GM19372 (cell line): Measurements from ENCODE around the gene PRLR.

ENCODE experiments used
- ATAC-seq: cut with Tn5 transposase; IDR thresholded peaks from one replicate; pipeline ENCODE4 v1.9.1; 2021; ENCODE audit warnings: mild to moderate bottlenecking, low read depth, moderate library complexity; ENCODE audit not compliant: unreplicated experiment

PRLR gene

DNA sequence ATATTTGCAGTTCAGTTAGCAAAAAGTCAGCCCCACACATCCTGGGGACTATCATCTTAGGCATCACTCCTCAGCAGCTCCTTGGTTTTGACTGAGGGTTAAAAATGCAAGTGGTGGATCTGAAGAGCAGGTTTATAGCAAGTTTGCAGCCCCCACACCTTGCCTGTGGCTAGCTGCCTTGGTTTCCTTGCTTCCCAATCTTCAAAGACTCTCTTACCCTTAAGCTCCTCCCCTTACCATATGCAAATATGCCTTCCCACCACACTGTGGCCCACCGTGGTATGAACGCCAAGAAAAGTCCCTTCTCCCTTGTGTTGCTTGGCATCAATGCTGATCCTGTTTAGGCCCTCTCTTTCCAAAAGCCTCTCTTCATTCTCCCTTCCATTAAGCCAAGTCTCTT lies 137.6 kb downstream of the PRLR start:
- ATAC-seq: no peak

DNA sequence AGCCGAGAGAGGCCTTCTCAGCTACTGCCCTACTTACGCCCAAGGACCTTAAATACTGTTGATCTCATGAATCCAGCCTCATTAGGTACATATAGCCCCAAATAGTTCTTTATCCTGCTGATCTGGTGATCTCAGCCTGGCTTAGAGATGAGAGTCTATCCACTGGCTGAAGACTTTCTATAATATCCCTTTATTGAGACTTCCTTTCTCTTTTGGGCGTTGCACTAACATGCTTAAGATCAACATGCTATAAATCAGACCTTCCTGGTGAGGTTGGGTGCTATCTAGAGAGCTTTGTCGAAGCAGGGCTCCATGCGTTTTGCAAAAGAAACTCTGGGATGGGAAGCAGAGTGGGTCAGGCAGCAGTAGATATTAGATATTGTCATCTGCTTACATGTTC lies 138.6 kb downstream of the PRLR start:
- ATAC-seq: no peak

DNA sequence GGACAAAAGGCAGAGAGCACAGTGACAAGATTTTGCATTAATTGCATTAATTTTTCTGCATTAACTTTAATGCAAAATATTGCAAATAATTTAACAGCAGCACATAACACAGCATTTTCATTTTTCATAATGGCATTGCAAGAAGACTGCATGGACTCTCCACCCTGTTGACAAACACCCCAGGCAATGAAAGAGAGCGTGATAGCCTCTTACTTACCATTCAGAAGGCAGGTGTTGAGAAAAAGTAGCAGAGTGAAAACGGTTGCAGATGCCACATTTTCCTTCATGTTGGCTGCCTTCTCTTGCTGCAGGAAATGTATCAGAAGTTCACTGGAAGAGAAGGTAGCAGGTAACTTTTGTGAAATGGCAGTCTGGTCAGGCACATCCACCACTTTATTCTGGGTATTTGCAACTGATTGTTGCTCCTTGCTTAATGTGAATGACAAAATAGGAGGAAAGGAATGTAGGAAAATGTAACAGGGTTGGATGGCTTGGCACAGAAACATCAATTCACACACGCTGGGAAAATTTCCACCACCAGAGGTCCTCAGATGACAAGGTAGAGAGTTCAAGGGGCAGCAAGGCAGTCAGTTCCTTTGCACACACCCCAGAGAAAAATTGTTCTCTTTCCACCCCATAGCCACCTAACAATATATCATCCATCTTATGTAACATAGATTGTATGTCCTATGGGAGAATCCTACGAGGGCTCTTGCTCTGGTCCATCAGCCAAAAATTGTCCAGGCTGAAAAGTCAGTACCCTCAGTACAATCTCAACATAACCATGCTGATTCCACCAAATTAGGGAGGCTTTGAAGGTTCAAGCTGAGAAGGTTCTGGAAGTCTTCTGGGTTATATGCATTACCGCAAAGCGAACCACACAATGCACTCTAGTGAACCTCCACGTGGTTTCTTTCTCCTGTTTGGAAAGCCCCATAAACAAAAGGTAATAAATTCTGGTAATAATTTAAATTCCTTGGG lies 140.7 kb downstream of the PRLR start:
- ATAC-seq: no peak

DNA sequence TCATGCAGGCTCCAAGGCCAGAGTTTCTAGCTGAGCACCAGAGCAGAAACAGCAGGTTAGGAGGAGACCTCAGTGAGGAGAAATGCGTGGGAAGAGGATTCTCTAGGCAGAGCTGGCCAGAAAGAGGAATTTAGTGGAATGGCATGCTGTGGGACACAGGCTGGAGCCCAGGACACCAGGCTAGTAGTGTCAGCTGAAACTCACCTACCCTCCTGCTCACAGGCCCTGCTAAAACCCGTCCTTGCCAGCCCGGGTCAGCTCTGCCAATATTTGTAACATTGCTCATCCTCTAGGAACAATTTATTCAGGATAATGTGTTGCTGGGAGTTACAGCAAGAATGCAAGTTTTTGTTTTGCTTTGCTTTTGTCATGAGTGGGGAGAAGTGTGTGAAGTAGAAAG lies 142.3 kb downstream of the PRLR start:
- ATAC-seq: no peak

DNA sequence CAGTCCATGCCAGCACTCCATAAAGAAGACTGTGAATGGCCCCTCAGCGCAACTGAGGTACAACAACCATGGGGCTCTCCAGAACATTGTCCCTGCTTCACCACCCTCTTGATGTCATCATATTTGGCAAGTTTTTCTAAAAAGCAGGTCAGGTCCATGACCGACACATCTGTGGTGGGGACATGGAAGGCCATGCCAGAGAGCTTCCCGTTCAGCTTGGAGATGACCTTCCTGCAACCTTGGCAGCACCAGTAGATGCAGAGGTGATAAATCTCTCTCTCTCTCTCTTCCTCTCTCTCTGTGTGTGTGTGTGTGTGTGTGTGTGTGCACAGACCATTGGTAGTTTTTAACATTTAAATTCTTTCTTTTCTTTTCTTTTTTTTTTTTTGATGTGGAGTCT lies 147.1 kb downstream of the PRLR start:
- ATAC-seq: no peak

DNA sequence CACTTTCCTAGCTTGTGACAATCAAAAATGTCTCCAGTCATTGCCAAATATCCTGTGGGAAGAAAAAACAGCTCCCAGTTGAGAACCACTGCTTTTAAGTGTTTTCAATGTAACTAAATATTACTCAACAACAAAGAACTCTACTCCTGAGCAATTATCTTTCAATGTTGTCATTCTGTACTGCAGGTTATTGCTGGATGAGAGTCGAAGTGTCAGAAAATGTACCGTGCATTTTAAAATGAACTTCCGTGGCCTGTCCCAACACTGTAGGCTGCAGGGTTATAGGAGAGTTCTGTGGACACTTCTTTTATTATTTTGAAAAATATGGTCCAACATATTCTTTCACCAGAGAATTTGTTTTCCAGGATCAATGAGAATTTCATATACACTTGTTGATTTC lies 147.8 kb downstream of the PRLR start:
- ATAC-seq: no peak

DNA sequence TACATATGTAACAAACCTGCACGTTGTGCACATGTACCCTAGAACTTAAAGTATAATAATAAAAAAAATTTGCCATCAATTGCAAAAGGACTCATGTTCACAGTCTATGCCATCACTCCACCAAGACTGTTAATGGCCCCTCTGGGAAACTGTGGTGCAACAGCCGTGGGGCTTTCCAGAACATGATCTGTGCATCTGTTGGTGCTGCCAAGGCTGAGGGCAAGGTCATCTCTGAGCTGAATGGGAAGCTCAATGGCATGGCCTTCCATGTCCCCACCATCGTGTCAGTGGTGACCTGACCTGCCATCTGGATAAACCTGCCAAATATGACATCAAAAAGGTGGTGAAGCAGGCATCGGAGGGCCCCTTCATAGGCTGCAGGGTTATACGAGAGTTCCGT lies 149.2 kb downstream of the PRLR start:
- no peak for ATAC-seq

DNA sequence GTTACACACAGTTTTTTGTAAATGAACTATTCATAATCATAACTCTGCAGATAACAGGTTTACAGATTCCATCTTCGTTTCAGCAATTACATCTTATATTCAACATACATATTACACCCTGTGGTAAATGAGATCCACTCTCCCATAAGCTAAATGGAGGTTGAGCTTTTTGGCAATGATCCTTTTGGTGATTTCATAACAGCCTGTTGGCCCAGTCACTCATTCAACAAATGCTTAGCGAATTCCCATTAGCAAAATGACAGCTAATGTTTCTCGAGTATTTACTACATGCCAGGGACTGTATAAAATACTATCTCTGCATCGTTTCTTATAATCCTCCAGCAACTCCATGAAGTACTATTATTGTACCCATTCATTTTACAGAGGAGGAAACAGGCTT lies 157.1 kb downstream of the PRLR start:
- no peak for ATAC-seq

DNA sequence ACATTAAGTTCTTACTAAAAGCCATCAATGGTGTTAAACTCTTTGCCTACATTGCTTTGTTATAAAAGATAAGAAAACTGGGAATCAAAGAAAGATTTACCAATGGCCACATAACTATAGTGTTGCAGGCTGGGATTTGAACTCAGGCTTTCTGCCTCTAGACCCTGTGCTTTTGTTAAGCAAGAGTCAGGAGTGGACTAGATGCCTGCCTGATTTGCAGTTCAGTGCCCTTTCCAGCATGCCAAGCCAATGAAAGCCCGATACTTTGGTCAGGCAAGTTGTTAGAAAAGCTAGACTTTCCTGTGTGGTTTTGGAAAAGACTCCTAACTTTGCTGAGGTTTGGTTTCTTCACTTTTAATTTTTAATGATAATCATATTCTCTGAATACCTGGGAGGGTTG lies 161.1 kb downstream of the PRLR start:
- ATAC-seq: no peak

DNA sequence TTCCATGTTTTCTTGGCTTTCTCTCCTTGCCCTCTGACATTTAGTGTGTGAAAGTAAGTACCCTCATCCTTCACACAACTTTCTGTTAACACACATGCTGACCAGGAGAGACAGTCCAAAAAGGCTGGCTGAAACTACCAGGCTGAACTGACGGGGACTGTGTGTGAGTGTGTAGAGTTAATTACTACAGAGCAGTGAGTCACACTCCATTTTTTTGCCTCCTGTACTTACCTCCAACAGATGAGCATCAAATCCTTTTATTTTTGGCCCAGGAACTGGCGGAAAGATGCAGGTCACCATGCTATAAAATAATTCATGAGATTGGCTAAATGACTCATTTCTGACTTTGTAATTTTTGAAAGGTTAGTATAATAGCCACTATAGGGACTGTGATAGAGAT lies 162.3 kb downstream of the PRLR start:
- ATAC-seq: no peak

DNA sequence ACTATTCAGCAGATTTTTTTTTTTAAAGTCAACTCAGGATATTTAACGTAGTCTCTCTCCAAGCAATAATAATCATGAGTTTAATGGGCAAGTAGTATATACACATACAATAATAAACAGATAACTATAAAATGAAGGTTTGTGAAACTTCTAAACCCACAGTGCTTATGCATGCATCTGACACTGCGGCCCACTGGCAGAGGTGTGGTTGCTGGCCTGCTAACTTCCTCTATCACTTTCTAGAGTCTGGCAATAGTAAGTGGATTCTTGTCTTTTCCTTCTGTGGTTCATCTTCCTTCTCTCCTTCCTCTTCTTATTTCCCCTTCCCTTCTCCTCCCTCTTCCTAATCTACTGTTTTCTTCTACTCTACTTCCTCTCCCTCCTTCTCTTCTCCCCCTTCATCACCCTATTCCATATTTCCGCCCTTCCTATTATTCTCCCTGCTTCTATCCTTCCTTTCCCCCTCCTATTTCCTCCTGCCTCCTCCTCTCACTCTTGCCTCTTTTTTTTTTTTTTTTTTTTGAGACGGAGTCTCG lies 164.0 kb downstream of the PRLR start:
- ATAC-seq: peak; percentile 90

DNA sequence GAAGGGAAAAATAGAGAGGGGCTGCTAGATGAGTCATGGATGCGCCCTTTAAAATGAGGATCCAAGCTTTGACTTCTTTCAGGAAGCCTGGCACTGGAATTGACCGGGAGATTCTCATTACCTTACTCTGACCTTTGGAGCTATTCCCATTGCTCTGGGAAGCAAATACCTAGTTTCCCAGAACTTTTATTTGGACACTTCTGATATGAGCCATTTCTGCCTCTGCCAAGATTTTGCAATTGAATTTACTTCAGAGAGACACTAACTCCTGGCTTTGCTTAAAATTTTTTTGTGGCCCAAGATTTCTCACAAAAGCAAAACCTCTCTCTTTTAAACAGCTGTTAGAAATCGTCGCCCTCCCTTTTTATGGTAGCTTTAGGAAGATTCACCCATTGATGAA lies 166.9 kb downstream of the PRLR start:
- ATAC-seq: no peak

DNA sequence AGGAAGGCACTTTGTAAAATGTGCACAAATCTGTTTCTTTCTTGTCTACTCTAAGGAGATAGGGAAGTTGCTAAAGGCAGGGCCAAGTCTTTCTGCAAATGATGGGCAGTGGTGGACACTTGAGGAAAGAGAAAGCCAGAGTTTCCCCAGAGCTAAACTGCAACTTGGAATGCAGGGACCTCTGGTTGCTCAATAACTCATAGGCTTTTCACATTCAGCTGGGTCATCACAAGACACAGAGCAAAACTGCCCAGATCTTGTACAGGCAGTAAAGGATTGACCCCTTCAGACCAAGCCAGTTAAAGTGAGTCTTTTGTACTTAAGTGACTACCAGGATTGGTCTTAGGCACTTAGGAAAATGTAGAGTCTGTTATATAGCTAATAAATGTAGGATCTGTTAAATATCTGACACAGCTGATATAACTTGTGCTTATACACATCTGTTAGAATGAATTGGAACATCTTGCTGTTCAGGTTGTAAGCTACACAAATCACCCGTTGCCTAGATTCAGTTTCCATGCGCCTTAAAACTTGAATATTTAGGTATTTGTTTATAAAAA lies 169.0 kb downstream of the PRLR start:
- ATAC-seq: no peak

DNA sequence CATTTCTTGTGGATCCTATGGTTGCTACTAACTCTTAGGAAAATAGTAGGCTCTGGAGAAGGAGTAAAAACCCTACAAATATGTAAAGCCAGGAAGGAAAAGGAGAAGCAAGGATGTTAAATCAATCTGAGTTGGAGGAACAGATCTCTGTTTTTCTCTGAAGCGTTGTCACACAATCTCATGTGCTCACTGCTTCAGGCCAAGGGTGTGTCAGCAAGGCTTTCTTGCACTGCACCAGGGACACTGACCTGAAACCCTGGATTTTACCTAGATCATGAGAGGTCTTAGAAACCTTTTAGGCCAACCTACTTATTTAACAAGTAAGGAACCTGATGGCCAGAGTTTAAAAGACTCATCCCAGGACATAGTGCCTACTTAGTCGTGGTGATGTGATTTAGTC lies 170.1 kb downstream of the PRLR start:
- no peak for ATAC-seq

DNA sequence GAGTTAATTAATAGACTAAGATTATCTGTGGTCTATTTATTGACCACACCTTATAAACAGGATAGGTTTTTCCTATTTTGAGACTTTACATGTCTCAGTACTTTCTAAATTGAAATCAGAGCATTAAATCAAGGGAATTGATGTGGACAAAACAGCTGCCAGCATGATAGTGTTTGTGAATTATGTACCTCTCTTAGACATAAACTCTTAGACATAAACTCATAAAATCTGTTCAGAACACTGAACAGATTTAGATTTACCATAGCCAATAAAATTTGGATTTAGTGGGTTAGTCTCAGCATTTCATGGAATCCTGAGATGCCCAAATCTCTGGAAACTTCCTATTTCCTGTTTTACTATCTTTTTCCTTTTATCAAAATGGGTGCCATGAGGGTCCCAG lies 171.0 kb downstream of the PRLR start:
- no peak for ATAC-seq

DNA sequence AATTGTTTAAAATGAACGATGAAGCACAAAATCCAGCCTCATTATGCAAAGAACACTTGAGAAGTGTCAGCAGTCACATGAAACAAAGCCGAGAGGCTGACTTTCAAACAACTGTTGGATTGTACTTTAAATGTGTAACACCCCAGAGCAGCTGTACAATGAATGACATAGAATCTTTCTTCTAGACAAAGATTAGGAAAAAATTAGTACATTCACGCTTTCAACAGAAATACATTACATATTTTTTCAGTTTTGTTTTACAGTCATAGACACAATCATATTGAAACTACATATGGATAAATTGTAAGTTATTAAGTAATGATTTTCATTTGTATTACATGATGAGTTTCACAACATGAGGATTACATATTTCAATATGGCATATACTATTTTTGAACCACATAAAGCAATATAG lies 171.9 kb downstream of the PRLR start:
- peak; percentile 83 for ATAC-seq

DNA sequence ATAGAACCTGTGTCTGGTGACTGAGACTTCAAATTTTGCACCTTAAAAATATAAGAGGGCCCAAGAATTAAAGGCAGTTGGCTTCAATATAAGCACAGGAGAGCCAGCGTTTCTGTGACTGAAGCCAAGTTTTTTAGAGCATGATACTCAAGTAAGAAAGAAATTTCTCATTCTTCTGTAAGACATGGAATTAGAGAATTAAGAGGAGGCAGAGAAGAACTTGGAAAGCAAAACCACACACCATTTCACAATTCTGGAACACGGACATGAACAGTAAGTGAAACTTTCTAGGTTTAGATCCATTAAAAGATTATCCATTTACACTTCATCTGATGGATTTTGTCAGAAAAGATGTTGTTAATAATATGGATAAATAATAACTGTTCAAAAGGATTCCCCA lies 173.6 kb downstream of the PRLR start:
- no peak for ATAC-seq

DNA sequence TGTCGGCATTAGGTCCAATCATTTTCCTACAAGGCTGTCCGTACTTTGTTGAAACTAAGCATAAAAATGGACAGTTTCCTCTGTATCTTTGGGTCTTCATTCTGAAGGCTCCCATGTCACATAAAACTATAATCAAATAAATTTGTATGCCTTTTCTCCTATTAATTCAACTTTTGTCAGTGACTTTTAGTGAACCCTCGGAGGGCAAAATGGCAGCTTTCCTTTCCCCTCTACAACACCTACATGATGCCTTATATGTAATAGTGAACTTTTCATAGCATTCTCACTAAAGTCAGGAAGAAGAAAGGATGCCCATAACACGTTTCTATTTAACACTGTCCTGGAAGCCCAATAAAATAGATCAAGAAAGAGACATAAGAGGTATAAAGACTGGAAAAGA lies 177.4 kb downstream of the PRLR start:
- no peak for ATAC-seq

DNA sequence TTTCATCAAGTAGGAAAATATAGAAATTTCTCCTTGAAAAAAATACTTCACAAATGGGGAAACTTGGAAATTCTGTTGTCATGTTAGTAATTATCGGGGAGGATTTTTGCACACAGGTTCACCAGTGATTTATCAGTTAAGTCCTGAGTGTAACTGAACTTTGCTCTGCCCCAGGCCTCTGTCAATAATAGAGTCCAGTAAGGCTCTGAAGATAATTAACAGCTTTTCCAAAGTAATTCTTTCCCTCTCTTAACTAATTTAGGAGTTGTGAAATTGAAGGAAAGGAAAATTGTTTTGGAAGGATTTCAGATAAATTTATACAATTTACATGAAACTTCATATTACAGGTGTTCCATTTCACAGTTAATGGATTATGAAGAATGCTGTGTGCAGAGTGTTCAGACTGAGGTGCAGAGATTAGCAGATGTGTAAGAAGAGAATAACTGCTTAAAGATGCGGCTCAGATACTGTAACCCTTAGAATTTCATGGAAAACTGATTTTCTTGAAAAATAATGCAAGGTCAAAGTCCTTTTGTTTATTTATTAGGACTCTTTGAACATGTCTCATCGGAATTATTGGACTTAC lies 179.7 kb downstream of the PRLR start:
- ATAC-seq: no peak

DNA sequence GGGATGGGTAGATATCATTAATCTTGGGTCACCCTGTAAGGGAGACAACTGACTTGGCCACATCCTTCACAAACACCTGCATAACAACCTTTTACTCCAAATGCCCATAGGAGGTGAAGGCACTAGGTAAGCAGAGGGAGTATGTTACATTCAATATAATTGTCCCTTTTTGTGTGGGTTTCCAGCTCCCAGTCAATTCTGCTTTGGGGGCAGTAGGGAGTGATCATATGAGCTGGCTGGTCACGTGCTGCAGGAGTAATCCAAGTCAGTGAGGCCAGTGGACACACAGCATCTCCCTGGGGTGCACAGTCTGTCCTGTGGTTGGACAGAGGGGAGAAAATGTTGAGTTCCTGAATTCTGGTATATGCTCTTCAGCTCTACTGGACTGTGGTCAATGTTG lies 181.4 kb downstream of the PRLR start:
- ATAC-seq: no peak

DNA sequence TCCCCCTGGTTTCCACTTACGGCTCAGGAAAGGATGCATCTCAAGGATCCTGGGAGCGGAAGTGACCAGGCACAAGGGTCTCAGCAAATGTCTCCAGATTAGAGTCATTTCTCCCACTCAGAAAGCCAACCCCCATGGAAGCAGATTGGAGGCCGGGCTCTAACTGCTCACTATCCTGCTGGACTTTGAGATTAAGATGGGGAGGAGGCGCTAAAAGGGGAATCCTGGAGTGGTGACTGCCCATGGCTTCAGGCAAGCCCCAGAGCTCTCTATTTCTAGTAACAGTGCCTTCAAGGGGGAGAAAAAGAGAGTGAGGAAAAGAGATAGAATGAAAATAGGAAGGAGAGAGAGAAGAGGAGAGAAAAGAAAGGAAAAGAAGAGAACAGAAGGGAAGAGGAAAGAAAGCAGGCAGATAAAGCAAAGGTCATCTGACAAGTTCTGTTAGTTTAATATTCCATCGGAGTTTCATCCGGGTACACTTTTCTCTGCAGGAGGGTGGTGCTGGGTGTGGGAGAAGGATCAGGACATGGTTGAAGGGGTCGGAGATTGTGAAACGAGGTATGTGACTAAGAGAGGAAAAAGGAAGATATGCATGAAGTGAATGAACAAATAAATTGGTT lies 182.4 kb downstream of the PRLR start, which contains the start of gene AGXT2:
AGXT2 (minus strand) TSS at position 165 of the 620 bp plus-strand sequence; CDS start at position 108, 57 bp downstream.
- no peak for ATAC-seq
